HG02798 (cell line): ENCODE data around the gene C1orf52.

Source experiments
- ATAC-seq: cut with Tn5 transposase; IDR thresholded peaks from one replicate; pipeline ENCODE4 v1.9.1; 2021; ENCODE audit warnings: mild to moderate bottlenecking; ENCODE audit not compliant: unreplicated experiment, poor library complexity

The C1orf52 gene

GRCh38 chr1:85201340-85202091 is 57.9 kb downstream of the C1orf52 start:
- peak; percentile 58 for ATAC-seq

- ATAC-seq: peak; percentile 85
These were observed 58.8 kb downstream of the C1orf52 start, which contains the start of gene SYDE2 for GRCh38 chr1:85200463-85201339. Gene SYDE2 (minus strand): TSS chr1:85201016. CDS start chr1:85200996, 20 bp downstream.
